ENCODE measurements around the gene PPID.
"Not testable (repeated sequence)": the region's sequence is repeated elsewhere in the genome, so short reads cannot be mapped to it uniquely, and the experiment has no call there.

The PPID gene

GRCh38 chr4:158722917-158723793 lies at the start of gene PPID:
TSS of gene PPID (minus strand) at chr4:158723396. CDS start at chr4:158723288, 108 bp downstream.
- DNase-seq (ENCODE audit: low read depth) = peak; percentile 79

GRCh38 chr4:158771776-158772175 lies 48.6 kb upstream of the PPID start:
- no peak for DNase-seq (ENCODE audit: low read depth)

- no peak for DNase-seq (ENCODE audit: low read depth)
Observed at GRCh38 chr4:158770671-158771070, 47.5 kb upstream of the PPID start.

GRCh38 chr4:158769175-158769921 lies 46.2 kb upstream of the PPID start:
- DNase-seq (ENCODE audit: low read depth) = peak; percentile 21

- peak; percentile 53 for DNase-seq (ENCODE audit: low read depth)
Observed at GRCh38 chr4:158768555-158769174, 45.5 kb upstream of the PPID start, which contains the start of gene FNIP2. TSS of gene FNIP2 (plus strand) at chr4:158769026. CDS start at chr4:158769213, 187 bp downstream.

GRCh38 chr4:158767451-158767850 lies 44.3 kb upstream of the PPID start:
- DNase-seq (ENCODE audit: low read depth) = no peak

- no peak for DNase-seq (ENCODE audit: low read depth)
Observed at GRCh38 chr4:158766434-158767044, 43.3 kb upstream of the PPID start.

- DNase-seq (ENCODE audit: low read depth) = no peak
Observed at GRCh38 chr4:158763462-158763861, 40.3 kb upstream of the PPID start.

GRCh38 chr4:158762553-158762952 lies 39.4 kb upstream of the PPID start:
- no peak for DNase-seq (ENCODE audit: low read depth)

- DNase-seq (ENCODE audit: low read depth) = no peak
Observed at GRCh38 chr4:158760866-158761265, 37.7 kb upstream of the PPID start.

GRCh38 chr4:158759539-158759938 lies 36.3 kb upstream of the PPID start:
- not testable (repeated sequence) for DNase-seq (ENCODE audit: low read depth)

GRCh38 chr4:158758703-158759102 lies 35.5 kb upstream of the PPID start:
- DNase-seq (ENCODE audit: low read depth) = no peak

GRCh38 chr4:158758142-158758541 lies 34.9 kb upstream of the PPID start:
- no peak for DNase-seq (ENCODE audit: low read depth)

- no peak for DNase-seq (ENCODE audit: low read depth)
Observed at GRCh38 chr4:158756588-158756987, 33.4 kb upstream of the PPID start.

GRCh38 chr4:158755819-158756218 lies 32.6 kb upstream of the PPID start:
- not testable (repeated sequence) for DNase-seq (ENCODE audit: low read depth)

GRCh38 chr4:158754385-158755180 lies 31.4 kb upstream of the PPID start:
- DNase-seq (ENCODE audit: low read depth) = no peak

- no peak for DNase-seq (ENCODE audit: low read depth)
Observed at GRCh38 chr4:158750379-158750778, 27.2 kb upstream of the PPID start.

- DNase-seq (ENCODE audit: low read depth) = not testable (repeated sequence)
Observed at GRCh38 chr4:158746537-158746936, 23.3 kb upstream of the PPID start.

GRCh38 chr4:158741326-158742021 lies 18.3 kb upstream of the PPID start:
- DNase-seq (ENCODE audit: low read depth) = no peak

- no peak for DNase-seq (ENCODE audit: low read depth)
Observed at GRCh38 chr4:158739600-158739999, 16.4 kb upstream of the PPID start.

GRCh38 chr4:158738866-158739265 lies 15.7 kb upstream of the PPID start:
- no peak for DNase-seq (ENCODE audit: low read depth)

All from stimulated activated CD8-positive, alpha-beta memory T cell treated with anti-CD3 and anti-CD28 coated beads, Interleukin-12 subunit alpha, Interleukin-12 subunit beta, amount 100 ng/mL, for 4 hours (primary cell).